K562 (cell line): Measurements from ENCODE around the gene CTNNA3. TPM values are rescaled to one million over a fixed set of nuclear protein-coding genes. Genes with fewer than 3 reads are reported as not detected.

Experiments used
- ATAC-seq: fragments of 200-7000 bp; cut with Tn5 transposase; 3 replicates; pipeline ENCODE4 v1.9.1; 2020; ENCODE audit warnings: moderate library complexity
- BruUV-seq: library from RNA; stranded (reverse); fragments of 400-500 nt; replicated peaks from 2 replicates; lab custom pipeline; 2021; lab: Mats Ljungman, UMichigan
- CTCF ChIA-PET: fragments of 300-600 bp; formaldehyde crosslinking; extraction: SDS; loops from one replicate; lab custom pipeline; 2021; ENCODE audit warnings: low intra/inter-chr PET ratio; lab: Yijun Ruan, JAX
- POLR2A ChIA-PET: fragments of 300-600, 350-650 bp; sonication (Branson Sonifier 250); formaldehyde crosslinking; extraction: SDS; loops from one replicate; lab custom pipeline; 2021; ENCODE audit warnings: antibody characterized with exemption, inconsistent platforms; lab: Yijun Ruan, JAX
- DNase-seq, 4 experiments: peaks; one replicate each; pipeline versions ENCODE4 v3.0.0 to v3.0.0-alpha.2; 2011 to 2018; ENCODE audit warnings: low spot score in 3 of 4, mixed read lengths in 3 of 4; ENCODE audit errors: extremely low read depth in 1 of 4
- FAIRE-seq: peaks from 2 replicates; lab custom pipeline; 2011; peaks lifted over from hg19 to GRCh38; lab: Jason Lieb, UNC
- H2AFZ ChIP-seq: 2 replicates; pipeline ENCODE4 v1.6.0; 2011; ENCODE audit warnings: low read depth, low read length, control low read depth, inconsistent platforms
- H3K27ac ChIP-seq: fragments of 200-600 bp; 3 replicates; pipeline ENCODE4 v1.8.0; 2011; ENCODE audit warnings: low read depth, mild to moderate bottlenecking, control low read depth, inconsistent platforms, low read length, moderate library complexity, mixed read lengths; ENCODE audit errors: extremely low read depth
- H3K27me3 ChIP-seq, 2 experiments: fragments of 300-600 bp in 1 of 2; 2 replicates in 1 of 2; 3 replicates in 1 of 2; pipeline versions ENCODE4 v1.6.0 to v1.8.0; 2011; ENCODE audit warnings: inconsistent platforms in 2 of 2, low read length in 2 of 2, mild to moderate bottlenecking in 1 of 2, mixed read lengths in 1 of 2, moderate library complexity in 1 of 2; ENCODE audit not compliant: control insufficient read depth in 2 of 2, insufficient read depth in 2 of 2
- H3K36me3 ChIP-seq: fragments of 300-600 bp; 3 replicates; pipeline ENCODE4 v1.8.0; 2011; ENCODE audit warnings: mild to moderate bottlenecking, low read length, inconsistent platforms; ENCODE audit not compliant: control insufficient read depth, insufficient read depth
- H3K4me1 ChIP-seq, 2 experiments: fragments of 200-600 bp in 1 of 2; replicated peaks in 1 of 2; 2 replicates in 1 of 2; 3 replicates in 1 of 2; pipeline versions ENCODE4 v1.5.1 to v1.8.0; 2011; ENCODE audit warnings: inconsistent platforms in 2 of 2, low read length in 2 of 2, mild to moderate bottlenecking in 1 of 2, mixed read lengths in 1 of 2, moderate library complexity in 1 of 2; ENCODE audit not compliant: control insufficient read depth in 2 of 2, insufficient read depth in 2 of 2
- H3K4me2 ChIP-seq: 2 replicates; pipeline ENCODE4 v1.6.1; 2011; ENCODE audit warnings: low read length, control low read depth, inconsistent platforms, mixed read lengths; ENCODE audit not compliant: insufficient read depth
- H3K4me3 ChIP-seq: fragments of 200-600 bp; sonication (generic), shearing (Covaris generic); 2 replicates; pipeline ENCODE4 v1.5.1; 2016; ENCODE audit warnings: control low read depth, inconsistent platforms
- H3K79me2 ChIP-seq: fragments of 200-600 bp; 3 replicates; pipeline ENCODE4 v1.8.0; 2011; ENCODE audit warnings: low read length, inconsistent platforms; ENCODE audit not compliant: control insufficient read depth, insufficient read depth
- H3K9ac ChIP-seq, 2 experiments: 2 replicates each; pipeline versions ENCODE4 v1.6.0 to v1.6.1; 2011; ENCODE audit warnings: low read depth in 2 of 2, low read length in 2 of 2, control low read depth in 1 of 2, inconsistent platforms in 1 of 2, mild to moderate bottlenecking in 1 of 2, mixed read lengths in 1 of 2; ENCODE audit not compliant: insufficient read depth in 1 of 2
- H3K9me1 ChIP-seq: one replicate; pipeline ENCODE4 v1.6.0; 2011; ENCODE audit warnings: inconsistent platforms, mild to moderate bottlenecking, low read length, moderate library complexity; ENCODE audit not compliant: control insufficient read depth, insufficient read depth
- H3K9me3 ChIP-seq: replicated peaks from 2 replicates; pipeline ENCODE4 v1.5.1; 2011; ENCODE audit warnings: low read depth, low read length, inconsistent platforms; ENCODE audit not compliant: control insufficient read depth, insufficient read depth
- H4K20me1 ChIP-seq: replicated peaks from 2 replicates; pipeline ENCODE4 v1.6.1; 2011; ENCODE audit warnings: low read length, inconsistent platforms, mixed read lengths; ENCODE audit not compliant: control insufficient read depth, insufficient read depth
- ATF2 ChIP-seq: sonication (generic); formaldehyde crosslinking; IDR thresholded peaks from 2 replicates; pipeline ENCODE4 v1.8.1; 2022; ENCODE audit warnings: missing genetic modification reagents
- BCL6 ChIP-seq: fragments of 250-450 bp; sonication (Bioruptor Pico); IDR thresholded peaks from 2 replicates; pipeline ENCODE4 v1.4.0; 2020
- ETS2 ChIP-seq: IDR thresholded peaks from 2 replicates; pipeline ENCODE4 v1.6.1; 2016; ENCODE audit warnings: borderline replicate concordance, missing genetic modification characterization, mild to moderate bottlenecking, moderate library complexity, missing compliant biosample characterization; ENCODE audit not compliant: poor library complexity, severe bottlenecking
- EWSR1 ChIP-seq: fragments of 450-650 bp; IDR thresholded peaks from 2 replicates; pipeline ENCODE4 v1.6.1; 2018; ENCODE audit warnings: borderline replicate concordance, mild to moderate bottlenecking, low read depth, moderate library complexity; ENCODE audit not compliant: partially characterized antibody
- HLTF ChIP-seq: fragments of 450-650 bp; IDR thresholded peaks from 2 replicates; pipeline ENCODE4 v1.6.1; 2016
- LEF1 ChIP-seq: fragments of 450-650 bp; IDR thresholded peaks from 2 replicates; pipeline ENCODE4 v1.6.1; 2016; ENCODE audit warnings: mild to moderate bottlenecking
- MAFF ChIP-seq: IDR thresholded peaks from 2 replicates; pipeline ENCODE4 v1.6.1; 2012; ENCODE audit warnings: low read length, improper control_type of control experiment
- MTF1 ChIP-seq: fragments of 250-450 bp; sonication (Bioruptor Pico); IDR thresholded peaks from 2 replicates; pipeline ENCODE4 v1.9.0; 2021; ENCODE audit warnings: moderate library complexity, mild to moderate bottlenecking, inconsistent platforms, borderline replicate concordance
- RFX7 ChIP-seq: fragments of 250-450 bp; sonication (Bioruptor Pico); IDR thresholded peaks from 2 replicates; pipeline ENCODE4 v1.5.1; 2021; ENCODE audit warnings: mild to moderate bottlenecking
- SNRNP70 ChIP-seq: fragments of 200-400 bp; formaldehyde crosslinking; optimal IDR thresholded peaks from 2 replicates; pipeline ENCODE3; 2017; ENCODE audit warnings: low read depth, low read length
- TGIF2 ChIP-seq: sonication (generic); formaldehyde crosslinking; IDR thresholded peaks from 2 replicates; pipeline ENCODE4 v1.8.1; 2022; ENCODE audit warnings: mild to moderate bottlenecking, missing genetic modification reagents, moderate library complexity
- ZNF121 ChIP-seq: sonication (generic); formaldehyde crosslinking; conservative IDR thresholded peaks from 2 replicates; pipeline ENCODE4 v1.8.0; 2022; ENCODE audit warnings: missing genetic modification reagents
- WGBS: fragments of 100-300 bp; shearing (Covaris generic); methylation state at CpG from one replicate; pipeline ENCODE4 v1.1.6; 2016; ENCODE audit warnings: low coverage, mixed read lengths; ENCODE audit not compliant: insufficient coverage; ENCODE audit errors: missing lambda C conversion rate; 5-methylcytosine and 5-hydroxymethylcytosine counted together
- in situ Hi-C: fragments of 300-500 bp; cut with MboI; formaldehyde crosslinking; loops from 4 replicates; pipeline ENCODE4 v1.15.0; 2018; ENCODE audit warnings: inconsistent platforms, mixed read lengths
- intact Hi-C: fragments of 100-400 bp; cut with micrococcal nuclease; formaldehyde crosslinking; loops from 2 replicates; pipeline ENCODE4 v1.14.2; 2022
- polyA plus RNA-seq, 8 experiments: library from polyadenylated mRNA; depleted of rRNA in 4 of 8; stranded (reverse) in 5 of 8; unstranded in 3 of 8; fragments of >200 nt; fragmentation: Nextera tagmentation in 2 of 8; fragmentation: Illumina TruSeq in 1 of 8; extraction: Ambion mirVana in 2 of 8; extraction: Trizol in 1 of 8; gene quantifications; 2 replicates each; pipeline versions ENCODE4 v1.2.1 to v1.2.3, GENCODE V29; 2011 to 2014; ENCODE audit warnings: inconsistent platforms in 1 of 8, missing spikeins in 1 of 8
- total RNA-seq, 7 experiments: library from RNA; depleted of rRNA in 6 of 7; stranded (reverse); fragments of >200 nt in 6 of 7; fragmentation: Illumina TruSeq in 2 of 7; extraction: Trizol in 2 of 7; gene quantifications; 2 replicates each; pipeline versions ENCODE4 v1.2.1 to v1.2.3, GENCODE V29; 2011 to 2021; ENCODE audit warnings: low replicate concordance in 1 of 7
- TF ChIP-seq, protein P1 (sequence below): fragments of 450-650 bp; formaldehyde crosslinking; conservative IDR thresholded peaks from 2 replicates; pipeline ENCODE4 v1.4.0; 2022; ENCODE audit warnings: mild to moderate bottlenecking, missing genetic modification characterization
- TF ChIP-seq, protein P2 (sequence below): sonication (generic); formaldehyde crosslinking; IDR thresholded peaks from 2 replicates; pipeline ENCODE4 v1.8.1; 2023; ENCODE audit warnings: mild to moderate bottlenecking, missing genetic modification reagents, moderate library complexity
- TF ChIP-seq, protein P3 (sequence below), 2 experiments: fragments of 200-800 bp in 1 of 2; sonication (Bioruptor generic) in 1 of 2; sonication (generic) in 1 of 2; formaldehyde crosslinking in 1 of 2; IDR thresholded peaks in 1 of 2; conservative IDR thresholded peaks in 1 of 2; 2 replicates each; pipeline versions ENCODE4 v1.5.0 to v1.6.1; 2016 to 2020; ENCODE audit warnings: missing compliant biosample characterization in 1 of 2, missing genetic modification characterization in 1 of 2, missing genetic modification reagents in 1 of 2
- TF ChIP-seq, protein P4 (sequence below): fragments of 200-400 bp; formaldehyde crosslinking; IDR thresholded peaks from 2 replicates; pipeline ENCODE4 v1.6.1; 2017; ENCODE audit warnings: mild to moderate bottlenecking, low read depth, low read length, moderate library complexity

The CTNNA3 gene
- total and polyA plus RNA-seq, 9 of the 15 experiments (the other 6 are each of a cell fraction or from before 2014, with no cell fraction given), result 0.04 TPM; not detected in 8

DNA sequence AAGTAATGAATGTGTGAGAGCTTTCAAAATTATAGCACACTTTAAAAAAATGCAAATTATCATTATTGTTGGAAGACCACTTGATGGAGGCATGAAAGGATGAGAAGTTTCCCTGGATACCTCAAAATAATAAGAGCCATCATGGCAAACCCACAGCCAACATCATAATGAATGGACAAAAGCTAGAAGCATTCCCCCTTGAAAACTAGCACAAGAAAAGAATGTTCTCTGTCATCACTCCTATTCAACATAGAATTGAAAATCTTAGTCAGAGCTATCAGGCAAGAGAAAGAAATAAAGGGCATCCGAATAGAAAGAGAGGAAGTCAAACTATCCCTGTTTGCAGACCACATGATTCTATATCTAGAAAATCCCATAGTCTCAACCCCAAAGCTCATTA, 1657.4 kb downstream of the CTNNA3 start:
- Histone ChIP-seq H3K4me3 (no peak overlapping the region), H3K9ac (no peak overlapping the region), H4K20me1 (no peaks in the 10 kb centered on the region), H3K79me2 (no peaks in the 10 kb centered on the region), H3K27ac (no peak overlapping the region), H2AFZ (no peak overlapping the region), H3K9me3 (no peaks in the 10 kb centered on the region), H3K27me3 (no peaks in the 10 kb centered on the region), H3K9me1 (no peaks in the 10 kb centered on the region), H3K36me3 (no peaks in the 10 kb centered on the region), H3K4me1 (no peaks in the 10 kb centered on the region), H3K4me2 (no peak overlapping the region)
- WGBS, result 0% methylated on average over 1 of the region's 1 CpG
- ChIA-PET CTCF (no interaction called here), POLR2A (no interaction called here)
- in situ Hi-C loops, result no loop called here
- BruUV-seq, result no TSS peak
- DNase-seq (no peak), FAIRE-seq (no peak), ATAC-seq (no peak)
- intact Hi-C loops, result no loop called here
- TF ChIP-seq, protein P1, sequence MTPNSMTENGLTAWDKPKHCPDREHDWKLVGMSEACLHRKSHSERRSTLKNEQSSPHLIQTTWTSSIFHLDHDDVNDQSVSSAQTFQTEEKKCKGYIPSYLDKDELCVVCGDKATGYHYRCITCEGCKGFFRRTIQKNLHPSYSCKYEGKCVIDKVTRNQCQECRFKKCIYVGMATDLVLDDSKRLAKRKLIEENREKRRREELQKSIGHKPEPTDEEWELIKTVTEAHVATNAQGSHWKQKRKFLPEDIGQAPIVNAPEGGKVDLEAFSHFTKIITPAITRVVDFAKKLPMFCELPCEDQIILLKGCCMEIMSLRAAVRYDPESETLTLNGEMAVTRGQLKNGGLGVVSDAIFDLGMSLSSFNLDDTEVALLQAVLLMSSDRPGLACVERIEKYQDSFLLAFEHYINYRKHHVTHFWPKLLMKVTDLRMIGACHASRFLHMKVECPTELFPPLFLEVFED (CRISPR knock-in tag), result no peak
- TF ChIP-seq ZNF121 (CRISPR knock-in tag) (no peak), SNRNP70 (no peak), TGIF2 (CRISPR knock-in tag) (no peak), LEF1 (no peak), ATF2 (CRISPR knock-in tag) (no peak), EWSR1 (no peak), RFX7 (CRISPR knock-in tag) (no peak), BCL6 (CRISPR knock-in tag) (no peak), ETS2 (tag) (no peak), HLTF (no peak), MAFF (no peak), MTF1 (CRISPR knock-in tag) (no peak)
- TF ChIP-seq, protein P2, sequence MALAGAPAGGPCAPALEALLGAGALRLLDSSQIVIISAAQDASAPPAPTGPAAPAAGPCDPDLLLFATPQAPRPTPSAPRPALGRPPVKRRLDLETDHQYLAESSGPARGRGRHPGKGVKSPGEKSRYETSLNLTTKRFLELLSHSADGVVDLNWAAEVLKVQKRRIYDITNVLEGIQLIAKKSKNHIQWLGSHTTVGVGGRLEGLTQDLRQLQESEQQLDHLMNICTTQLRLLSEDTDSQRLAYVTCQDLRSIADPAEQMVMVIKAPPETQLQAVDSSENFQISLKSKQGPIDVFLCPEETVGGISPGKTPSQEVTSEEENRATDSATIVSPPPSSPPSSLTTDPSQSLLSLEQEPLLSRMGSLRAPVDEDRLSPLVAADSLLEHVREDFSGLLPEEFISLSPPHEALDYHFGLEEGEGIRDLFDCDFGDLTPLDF (CRISPR knock-in tag), result no peak
- TF ChIP-seq, protein P3, sequence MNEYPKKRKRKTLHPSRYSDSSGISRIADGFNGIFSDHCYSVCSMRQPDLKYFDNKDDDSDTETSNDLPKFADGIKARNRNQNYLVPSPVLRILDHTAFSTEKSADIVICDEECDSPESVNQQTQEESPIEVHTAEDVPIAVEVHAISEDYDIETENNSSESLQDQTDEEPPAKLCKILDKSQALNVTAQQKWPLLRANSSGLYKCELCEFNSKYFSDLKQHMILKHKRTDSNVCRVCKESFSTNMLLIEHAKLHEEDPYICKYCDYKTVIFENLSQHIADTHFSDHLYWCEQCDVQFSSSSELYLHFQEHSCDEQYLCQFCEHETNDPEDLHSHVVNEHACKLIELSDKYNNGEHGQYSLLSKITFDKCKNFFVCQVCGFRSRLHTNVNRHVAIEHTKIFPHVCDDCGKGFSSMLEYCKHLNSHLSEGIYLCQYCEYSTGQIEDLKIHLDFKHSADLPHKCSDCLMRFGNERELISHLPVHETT (CRISPR knock-in tag; conservative IDR thresholded peaks at IDR 0.05 in 1 of 2, IDR thresholded peaks at IDR 0.05 in 1 of 2), result no peak
- TF ChIP-seq, protein P4, sequence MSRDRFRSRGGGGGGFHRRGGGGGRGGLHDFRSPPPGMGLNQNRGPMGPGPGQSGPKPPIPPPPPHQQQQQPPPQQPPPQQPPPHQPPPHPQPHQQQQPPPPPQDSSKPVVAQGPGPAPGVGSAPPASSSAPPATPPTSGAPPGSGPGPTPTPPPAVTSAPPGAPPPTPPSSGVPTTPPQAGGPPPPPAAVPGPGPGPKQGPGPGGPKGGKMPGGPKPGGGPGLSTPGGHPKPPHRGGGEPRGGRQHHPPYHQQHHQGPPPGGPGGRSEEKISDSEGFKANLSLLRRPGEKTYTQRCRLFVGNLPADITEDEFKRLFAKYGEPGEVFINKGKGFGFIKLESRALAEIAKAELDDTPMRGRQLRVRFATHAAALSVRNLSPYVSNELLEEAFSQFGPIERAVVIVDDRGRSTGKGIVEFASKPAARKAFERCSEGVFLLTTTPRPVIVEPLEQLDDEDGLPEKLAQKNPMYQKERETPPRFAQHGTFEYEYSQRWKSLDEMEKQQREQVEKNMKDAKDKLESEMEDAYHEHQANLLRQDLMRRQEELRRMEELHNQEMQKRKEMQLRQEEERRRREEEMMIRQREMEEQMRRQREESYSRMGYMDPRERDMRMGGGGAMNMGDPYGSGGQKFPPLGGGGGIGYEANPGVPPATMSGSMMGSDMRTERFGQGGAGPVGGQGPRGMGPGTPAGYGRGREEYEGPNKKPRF, result no peak
